SK-N-MC (cell line): ENCODE data around the gene CFAP58.

ENCODE experiments used
- EZH2 ChIP-seq: fragments of 200-600 bp; sonication (generic); IDR thresholded peaks from one replicate; pipeline ENCODE4 v1.6.1; 2017; ENCODE audit warnings: antibody characterized with exemption
- FOXP2 ChIP-seq: optimal IDR thresholded peaks from 2 replicates; pipeline ENCODE3; 2011; ENCODE audit warnings: mild to moderate bottlenecking, moderate library complexity; ENCODE audit not compliant: insufficient read depth; ENCODE audit errors: extremely low read length, control extremely low read depth
- POLR2AphosphoS5 ChIP-seq: IDR thresholded peaks from 2 replicates; pipeline ENCODE4 v1.6.1; 2012; ENCODE audit warnings: mild to moderate bottlenecking, low read depth, low read length, borderline replicate concordance

DNA sequence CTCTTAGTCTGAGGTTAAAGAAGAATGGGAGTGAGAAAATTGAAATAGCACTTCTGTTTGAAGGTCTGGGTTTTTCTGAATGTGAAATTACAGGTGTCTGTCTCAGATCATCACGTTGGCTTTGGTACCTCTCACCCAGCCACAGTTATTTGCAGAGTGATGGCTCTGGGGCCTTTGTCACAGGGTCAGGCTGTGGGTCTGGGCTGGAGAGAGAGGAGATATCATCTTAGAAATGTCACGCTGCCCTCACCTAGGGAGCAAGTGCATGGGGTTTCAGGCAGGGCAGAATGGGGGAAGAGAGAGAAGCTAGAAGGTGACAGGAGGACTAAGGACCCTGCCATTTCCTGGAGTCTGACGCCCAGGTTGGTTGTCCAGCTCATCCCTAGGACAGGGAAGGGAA lies 127.2 kb downstream of the CFAP58 start:
- TF ChIP-seq POLR2AphosphoS5 (no peak), EZH2 (no peak), FOXP2 (no peak)
